Stimulated activated CD8-positive, alpha-beta memory T cell treated with anti-CD3 and anti-CD28 coated beads, Interleukin-7, amount 100 ng/mL, for 1 hour (primary cell): ENCODE data around the gene TTC28.

Source experiments
- DNase-seq, 2 donors: peaks; one replicate each; pipeline ENCODE4 v3.0.0-alpha.2; 2020; ENCODE audit warnings: low read depth in 2 of 2

The TTC28 gene

GRCh38 chr22:28269277-28269676 lies 410.4 kb downstream of the TTC28 start:
- no peak for DNase-seq

- no peak for DNase-seq
These were observed 410.8 kb downstream of the TTC28 start for GRCh38 chr22:28268850-28269249.

GRCh38 chr22:28268171-28268570 lies 411.5 kb downstream of the TTC28 start:
- no peak for DNase-seq

DNA sequence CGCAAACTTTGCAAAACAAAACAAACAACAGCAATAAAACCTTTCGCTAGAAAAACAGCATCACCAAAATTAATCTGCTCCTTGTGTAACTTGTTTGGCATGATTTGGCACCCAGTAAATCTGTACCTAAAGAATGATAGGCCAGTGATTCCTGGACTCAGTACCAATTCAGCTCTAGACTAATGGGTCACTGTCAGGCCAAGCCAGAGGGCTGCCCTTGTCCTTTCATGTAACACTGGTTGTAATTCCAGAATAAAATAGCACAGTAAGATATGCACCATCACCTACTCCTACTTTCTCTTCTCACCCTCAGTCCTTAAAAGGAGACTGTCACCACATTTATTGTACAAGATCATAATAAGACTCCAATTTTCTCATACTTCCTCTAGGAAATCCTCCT lies 419.0 kb downstream of the TTC28 start:
- no peak for DNase-seq

DNA sequence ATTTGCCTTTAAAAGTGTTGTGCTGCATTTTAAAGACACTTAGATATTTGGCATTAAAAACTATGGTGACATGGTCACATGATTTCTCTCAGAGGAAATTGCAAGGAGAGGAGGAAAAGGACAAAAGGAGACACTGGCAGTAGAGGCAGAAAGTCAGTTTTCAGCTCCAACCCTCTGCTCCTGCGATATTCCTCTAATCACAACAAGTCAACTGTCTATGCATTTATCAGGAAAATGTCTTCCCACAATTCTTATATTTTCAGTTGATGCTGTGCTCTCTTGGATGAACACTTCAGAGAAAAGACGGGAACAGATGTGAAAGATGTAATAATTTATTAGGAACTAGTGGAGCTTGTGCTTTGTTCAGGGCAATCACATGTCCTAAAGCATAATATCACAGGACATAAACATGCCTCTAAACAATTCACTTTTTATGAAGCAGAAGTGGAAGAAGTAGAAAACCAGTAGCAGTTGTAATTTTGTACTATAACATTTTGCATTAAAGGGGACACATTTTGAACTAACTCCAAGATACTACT lies 419.8 kb downstream of the TTC28 start:
- no peak for DNase-seq

DNA sequence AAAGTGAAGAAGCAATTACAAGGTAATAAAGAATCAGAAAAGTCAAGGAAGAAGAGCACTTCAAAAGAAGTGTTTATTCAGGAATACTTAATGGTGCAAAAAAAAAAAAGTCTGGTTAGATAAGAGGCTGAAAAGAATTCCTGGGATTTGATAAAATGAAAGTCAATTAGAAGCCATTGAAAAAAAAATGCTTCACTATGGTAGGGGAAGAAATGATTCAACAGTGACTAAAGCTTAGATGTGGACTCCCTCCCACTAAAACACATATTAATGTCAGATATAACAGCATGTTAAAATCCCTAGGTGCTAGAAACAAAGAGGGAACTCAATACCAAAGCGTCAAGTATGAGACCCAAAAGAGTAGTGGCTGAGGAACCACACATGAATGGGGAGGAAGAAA lies 425.2 kb downstream of the TTC28 start:
- no peak for DNase-seq

DNA sequence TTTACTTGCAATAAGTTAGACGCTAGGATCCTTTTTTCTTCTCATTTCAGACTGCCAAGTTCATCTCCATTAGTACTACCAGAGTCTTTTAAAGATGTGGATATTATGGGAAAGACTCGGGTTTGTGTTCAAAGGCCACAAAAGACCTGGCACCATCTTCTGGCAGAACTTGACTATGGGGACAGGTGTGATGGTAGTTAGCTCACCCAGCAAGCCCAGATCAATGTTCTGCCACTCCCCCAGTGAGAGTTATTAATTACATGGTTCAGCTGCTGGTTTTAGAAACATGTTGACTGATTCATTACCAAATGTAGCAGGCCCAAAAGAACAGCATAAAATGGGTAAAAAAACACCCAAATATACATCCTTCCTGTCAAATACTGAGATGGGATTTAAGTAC lies 427.1 kb downstream of the TTC28 start:
- no peak for DNase-seq

DNA sequence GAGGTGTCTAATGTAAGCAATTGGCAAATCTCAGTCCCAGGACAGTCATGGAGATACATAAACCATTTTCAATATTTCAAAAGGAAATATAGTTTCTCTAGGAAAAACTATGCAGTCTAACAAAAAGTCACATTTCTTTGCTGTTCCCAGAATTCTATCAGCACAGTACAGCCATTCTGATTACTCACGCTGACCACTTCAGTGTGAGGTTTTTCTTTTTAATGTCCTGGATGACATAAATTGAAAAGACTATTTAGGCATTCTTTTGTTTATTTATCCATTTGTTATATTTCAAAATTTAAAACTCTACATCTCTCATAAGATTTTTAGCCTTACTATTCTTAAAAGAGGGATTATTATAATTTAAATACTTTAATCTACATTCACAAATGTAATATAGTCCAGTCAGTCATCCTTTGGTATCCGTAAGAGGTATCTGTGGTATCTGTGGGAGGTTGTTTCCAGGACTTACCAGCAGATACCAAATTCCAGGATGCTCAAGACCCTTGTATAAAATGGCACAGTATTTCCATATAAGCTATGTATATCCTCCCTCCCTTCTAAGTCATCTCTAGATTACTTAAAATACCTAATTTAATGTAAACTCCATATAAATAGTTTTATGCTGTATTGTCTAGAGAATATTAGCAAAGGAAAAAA lies 429.5 kb downstream of the TTC28 start:
- DNase-seq, result no peak

GRCh38 chr22:28249402-28249801 lies 430.2 kb downstream of the TTC28 start:
- DNase-seq, result no peak

DNA sequence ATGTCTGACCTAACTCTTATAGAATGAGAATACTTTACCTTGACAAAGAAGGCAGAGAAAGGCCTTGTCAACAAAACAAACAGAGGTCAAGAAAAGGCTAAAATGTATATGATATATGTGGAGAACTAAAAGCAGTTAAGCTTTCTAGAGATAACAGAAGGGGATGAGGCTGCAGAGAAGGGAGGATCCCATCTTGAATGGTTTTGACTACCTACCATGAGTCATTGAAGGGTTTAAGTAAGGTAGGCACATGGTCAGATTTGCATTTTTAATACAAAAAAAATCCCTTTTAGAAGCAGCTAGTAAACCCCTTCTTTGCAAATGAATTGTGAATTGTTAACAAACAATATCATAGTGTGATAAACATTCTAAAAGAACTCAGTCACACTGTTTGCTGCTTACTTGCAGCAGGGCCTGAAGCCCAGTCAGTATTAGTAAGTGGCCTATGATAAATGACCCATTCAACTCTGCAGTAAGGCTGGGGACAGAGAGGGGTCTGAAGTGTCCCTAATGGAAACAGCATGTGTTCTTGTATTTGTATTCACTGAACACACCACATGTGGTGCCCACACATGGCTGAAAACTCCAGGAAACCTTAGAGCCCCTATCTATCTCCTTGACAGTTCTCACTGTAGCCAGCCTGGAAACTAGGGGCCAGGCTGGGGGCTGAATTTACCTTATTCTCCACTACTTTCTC lies 431.8 kb downstream of the TTC28 start:
- no peak for DNase-seq

GRCh38 chr22:28247136-28247535 lies 432.5 kb downstream of the TTC28 start:
- no peak for DNase-seq

DNA sequence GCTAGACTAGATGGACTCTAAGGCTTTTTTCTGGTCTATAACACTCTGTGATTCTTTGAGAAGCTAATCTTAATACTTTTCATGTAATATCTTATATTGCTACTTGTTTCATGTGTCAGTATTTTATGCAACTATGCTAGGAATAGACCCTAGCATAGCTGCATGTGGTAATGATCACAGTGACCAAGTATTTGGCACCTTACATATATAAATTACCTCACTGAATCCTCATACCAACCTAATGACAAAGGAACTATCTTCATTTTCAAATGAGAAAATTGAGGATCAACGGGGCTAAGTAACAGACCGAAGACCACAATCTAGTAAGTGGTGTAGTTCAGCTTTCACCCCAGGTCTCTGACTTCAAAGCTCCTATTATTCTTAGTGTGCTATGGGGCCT lies 433.2 kb downstream of the TTC28 start:
- DNase-seq, result no peak

DNA sequence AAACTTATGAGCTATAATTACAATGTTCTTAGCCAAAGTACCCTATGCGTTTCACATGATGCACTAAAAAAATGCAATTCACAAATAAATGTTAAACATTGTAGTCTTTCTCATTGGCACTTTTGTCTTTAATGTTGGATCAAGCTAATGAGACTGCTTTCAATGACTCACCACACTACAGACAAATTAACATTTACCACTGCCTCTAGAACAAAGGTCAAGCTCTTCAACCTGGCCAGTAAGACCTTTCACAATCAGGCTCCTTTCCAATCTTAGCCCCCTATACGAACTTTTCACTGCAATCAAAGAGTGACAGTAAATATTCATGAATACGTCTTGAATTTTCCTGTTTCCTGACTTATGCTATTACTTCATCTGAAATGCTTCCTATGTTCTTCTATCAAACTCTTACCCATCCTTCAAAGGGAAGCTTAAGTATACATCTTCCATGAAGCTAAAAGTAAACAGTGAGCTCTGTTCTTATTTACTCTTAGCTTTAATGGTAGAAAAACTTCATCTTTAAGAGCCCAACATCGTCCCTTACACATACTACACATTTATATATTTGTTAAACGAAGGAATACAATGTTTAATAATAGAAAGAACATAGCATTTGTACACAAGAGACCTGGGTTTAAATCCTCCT lies 433.9 kb downstream of the TTC28 start:
- no peak for DNase-seq

DNA sequence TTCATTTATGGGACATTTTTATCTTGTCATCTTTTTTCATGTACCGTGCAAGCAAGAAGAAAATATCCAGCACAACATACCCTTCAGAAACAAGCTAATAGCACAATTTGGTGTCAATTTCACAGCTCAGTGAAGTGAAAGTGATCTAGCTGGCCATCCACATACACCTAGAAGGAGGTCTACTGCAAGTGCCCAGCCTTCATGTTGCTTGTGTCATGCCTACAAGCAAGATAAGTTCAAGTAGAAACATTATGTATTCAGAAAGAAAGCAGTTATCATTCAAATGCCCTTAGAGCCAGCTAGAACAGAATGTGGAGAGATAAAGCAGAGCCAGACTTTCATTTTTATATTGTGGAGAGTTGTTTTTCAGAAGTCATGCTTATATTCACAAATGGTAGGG lies 434.9 kb downstream of the TTC28 start:
- no peak for DNase-seq

DNA sequence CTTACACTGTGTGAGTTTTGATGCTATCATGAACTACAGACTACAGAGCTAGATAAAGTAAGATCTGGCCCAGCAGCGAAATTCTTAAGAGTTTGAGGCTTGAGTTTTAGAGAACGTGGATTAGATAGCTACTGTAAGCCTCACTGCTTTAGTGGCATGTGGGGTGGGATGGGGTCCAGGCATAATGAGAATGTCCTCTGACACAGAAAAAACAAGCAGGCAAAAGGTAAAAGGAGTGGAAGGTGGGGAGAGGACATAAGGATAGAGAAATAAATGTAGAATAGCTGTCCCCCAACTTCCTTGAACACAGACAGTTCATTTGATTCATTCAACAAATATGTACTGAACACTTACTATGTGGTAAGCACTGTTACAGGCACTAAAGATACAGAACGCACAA lies 436.1 kb downstream of the TTC28 start:
- DNase-seq, result no peak

- DNase-seq, result no peak
These were observed 437.9 kb downstream of the TTC28 start for GRCh38 chr22:28241656-28242290.

DNA sequence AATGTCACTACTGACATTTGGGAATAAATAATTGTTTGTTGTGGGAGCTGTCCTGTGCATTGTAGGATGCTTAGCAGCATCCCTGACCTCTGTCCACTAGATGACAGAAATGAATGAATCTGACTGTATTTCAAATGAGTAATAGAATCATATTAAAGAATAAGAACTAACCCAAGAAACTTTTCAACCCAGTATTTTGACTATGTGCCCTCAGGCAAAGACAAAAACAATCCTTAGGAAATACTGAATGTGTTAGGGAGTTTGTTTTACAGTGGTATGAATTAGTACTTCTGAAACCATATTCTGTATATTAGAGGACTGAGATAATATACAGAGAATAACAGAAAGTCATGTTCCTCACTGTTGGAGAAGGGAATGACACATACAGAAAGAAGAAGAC lies 439.7 kb downstream of the TTC28 start:
- DNase-seq, result no peak

DNA sequence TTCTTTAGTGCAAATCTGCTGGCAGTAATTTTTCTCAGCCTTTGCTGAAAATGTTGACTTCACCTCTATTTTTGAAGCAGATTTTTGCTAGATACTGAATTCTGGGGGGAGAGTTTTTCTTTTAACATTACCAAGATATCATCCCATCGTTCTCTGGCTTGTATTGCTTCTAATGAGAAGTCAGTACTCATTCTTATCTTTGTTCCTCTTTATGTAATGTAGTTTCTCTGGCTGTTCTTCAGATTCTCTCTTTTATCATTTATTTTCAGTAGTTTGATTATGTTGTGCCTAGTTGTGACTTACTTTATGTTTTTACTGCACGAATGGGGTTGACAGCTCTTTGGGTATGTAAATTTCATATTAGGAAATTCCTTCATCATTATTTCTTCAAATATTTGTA lies 441.9 kb downstream of the TTC28 start:
- no peak for DNase-seq

DNA sequence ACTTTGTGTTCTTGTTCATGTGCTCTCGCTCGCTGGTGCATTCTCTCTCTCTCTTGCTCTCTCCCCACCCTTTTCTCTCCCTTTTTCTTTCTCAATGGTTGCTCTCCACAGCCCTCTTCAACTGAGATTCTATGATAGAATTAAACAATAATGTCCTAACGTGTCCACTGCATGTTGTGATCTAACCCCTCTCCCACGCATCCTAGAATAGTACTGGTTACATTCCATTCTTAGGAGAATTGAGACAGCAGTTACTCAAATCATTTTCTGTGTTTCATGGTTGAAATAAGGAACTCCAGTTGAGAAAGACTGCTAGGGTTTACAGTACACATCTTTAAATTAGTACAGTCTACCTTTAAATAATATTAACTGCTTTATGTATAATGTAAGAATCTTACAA lies 442.5 kb downstream of the TTC28 start:
- no peak for DNase-seq

GRCh38 chr22:28232204-28232603 lies 447.4 kb downstream of the TTC28 start:
- DNase-seq, result no peak

GRCh38 chr22:28231441-28231840 lies 448.2 kb downstream of the TTC28 start:
- no peak for DNase-seq

GRCh38 chr22:28230671-28231070 lies 449.0 kb downstream of the TTC28 start:
- DNase-seq, result no peak
